Smooth muscle cell (in vitro differentiated cells): ENCODE data around the gene ADCY10. TPM values are rescaled to one million over a fixed set of nuclear protein-coding genes. Genes with fewer than 3 reads are reported as not detected.
"Not testable (repeated sequence)": the region's sequence is repeated elsewhere in the genome, so short reads cannot be mapped to it uniquely, and the experiment has no call there.

Source experiments
- DNase-seq: peaks from one replicate; lab custom pipeline; 2025; ENCODE audit not compliant: unreplicated experiment; lab: John Stamatoyannopoulos, UW
- H2AFZ ChIP-seq: fragments of 200-600 bp; sonication (generic); 2 replicates; pipeline ENCODE4 v1.6.0; 2016; ENCODE audit warnings: antibody characterized with exemption, low read depth, mild to moderate bottlenecking
- H3F3A ChIP-seq: fragments of 200-600 bp; sonication (generic); 2 replicates; pipeline ENCODE4 v1.6.0; 2017; ENCODE audit warnings: antibody characterized with exemption, low read depth
- H3K27ac ChIP-seq: fragments of 200-600 bp; sonication (generic); 2 replicates; pipeline ENCODE4 v1.5.1; 2016; ENCODE audit warnings: low read depth, mild to moderate bottlenecking
- H3K27me3 ChIP-seq: fragments of 200-600 bp; sonication (generic); 2 replicates; pipeline ENCODE4 v1.6.1; 2016; ENCODE audit warnings: low read depth, mild to moderate bottlenecking
- H3K36me3 ChIP-seq: fragments of 200-600 bp; sonication (generic); 2 replicates; pipeline ENCODE4 v1.5.1; 2016; ENCODE audit warnings: low read depth
- H3K4me1 ChIP-seq: fragments of 200-600 bp; sonication (generic); 2 replicates; pipeline ENCODE4 v1.5.1; 2016; ENCODE audit warnings: low read depth
- H3K4me2 ChIP-seq: fragments of 200-600 bp; sonication (generic); 2 replicates; pipeline ENCODE4 v1.6.0; 2016; ENCODE audit warnings: mild to moderate bottlenecking
- H3K4me3 ChIP-seq: fragments of 200-600 bp; sonication (generic); 2 replicates; pipeline ENCODE4 v1.5.1; 2016; ENCODE audit warnings: mild to moderate bottlenecking
- H3K79me2 ChIP-seq: fragments of 200-600 bp; sonication (generic); 2 replicates; pipeline ENCODE4 v1.6.0; 2016; ENCODE audit warnings: low read depth, mild to moderate bottlenecking
- H3K9ac ChIP-seq: fragments of 200-600 bp; sonication (generic); 2 replicates; pipeline ENCODE4 v1.6.0; 2016; ENCODE audit warnings: low read depth
- H3K9me3 ChIP-seq: fragments of 200-600 bp; sonication (generic); replicated peaks from 2 replicates; pipeline ENCODE4 v1.5.1; 2016; ENCODE audit warnings: low read depth
- H4K20me1 ChIP-seq: fragments of 200-600 bp; sonication (generic); 2 replicates; pipeline ENCODE4 v1.6.0; 2016; ENCODE audit warnings: low read depth
- WGBS: methylation state at CpG from one replicate; pipeline ENCODE4 v1.1.7; 2016; ENCODE audit warnings: low lambda C conversion rate; 5-methylcytosine and 5-hydroxymethylcytosine counted together
- polyA plus RNA-seq: library from polyadenylated mRNA; unstranded; fragments of >200 nt; fragmentation: Nextera tagmentation; extraction: Ambion mirVana; gene quantifications from 2 replicates; pipeline ENCODE4 v1.2.1, GENCODE V29; 2016
- total RNA-seq: library from RNA; depleted of rRNA; stranded (reverse); fragments of >200 nt; gene quantifications from 2 replicates; pipeline ENCODE4 v1.2.3, GENCODE V29; 2014
- TF ChIP-seq, protein P1 (sequence below): fragments of 200-600 bp; sonication (generic); IDR thresholded peaks from 2 replicates; pipeline ENCODE4 v1.5.1; 2017; ENCODE audit warnings: borderline replicate concordance, mild to moderate bottlenecking, antibody characterized with exemption; ENCODE audit not compliant: insufficient read depth, poor library complexity, severe bottlenecking

ADCY10 gene
- total and polyA plus RNA-seq, 2 experiments from 2014 or later = not detected

DNA sequence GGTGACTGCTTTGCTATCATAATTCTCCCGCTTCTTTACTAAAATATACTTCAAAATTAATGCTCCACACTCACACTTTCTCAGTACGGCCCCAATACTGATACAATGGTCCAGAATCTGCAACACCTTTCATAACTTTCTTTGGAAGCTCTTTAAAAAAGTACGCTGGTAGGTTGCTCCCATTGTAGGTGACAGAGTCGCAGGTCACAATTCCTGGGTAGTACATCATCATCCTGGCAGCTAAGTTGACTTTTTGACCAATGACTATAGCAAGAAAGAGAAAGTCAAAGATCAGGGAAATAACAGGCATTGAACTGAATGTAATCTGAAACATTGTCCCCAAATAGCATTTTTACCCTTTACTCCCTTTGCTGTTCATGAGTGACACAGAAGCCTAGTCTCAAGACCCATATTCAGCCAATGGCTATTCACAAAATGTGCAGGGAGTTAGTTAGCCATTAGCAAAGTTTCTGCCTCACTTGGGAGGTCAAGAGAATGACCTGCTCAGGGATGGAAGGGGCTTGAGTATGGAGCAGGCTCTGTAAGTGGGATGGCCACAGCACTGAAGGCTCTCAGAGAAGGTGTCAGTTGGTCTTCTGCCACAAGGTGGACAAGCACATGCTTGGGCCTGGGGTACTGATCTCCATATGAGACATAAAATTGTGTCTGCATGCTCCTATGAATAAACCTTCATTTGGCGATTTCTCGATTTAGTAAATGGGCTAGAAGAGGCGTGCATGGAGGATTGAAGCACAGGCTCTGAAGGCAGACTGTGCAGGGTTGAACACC, 35.4 kb downstream of the ADCY10 start:
- peaks cover 4% of the 10 kb centered on the region for H3F3A ChIP-seq
- no peak overlapping the region for H2AFZ ChIP-seq
- H3K79me2 ChIP-seq = no peaks in the 10 kb centered on the region
- H3K27me3 ChIP-seq = no peaks in the 10 kb centered on the region
- H3K9ac ChIP-seq = no peak overlapping the region
- no peaks in the 10 kb centered on the region for H4K20me1 ChIP-seq
- no peaks in the 10 kb centered on the region for H3K36me3 ChIP-seq
- H3K4me2 ChIP-seq = no peak overlapping the region
- H3K9me3 ChIP-seq = no peaks in the 10 kb centered on the region
- no peaks in the 10 kb centered on the region for H3K4me1 ChIP-seq
- H3K27ac ChIP-seq = no peak overlapping the region
- no peak overlapping the region for H3K4me3 ChIP-seq
- DNase-seq = no peak
- TF ChIP-seq, protein P1, sequence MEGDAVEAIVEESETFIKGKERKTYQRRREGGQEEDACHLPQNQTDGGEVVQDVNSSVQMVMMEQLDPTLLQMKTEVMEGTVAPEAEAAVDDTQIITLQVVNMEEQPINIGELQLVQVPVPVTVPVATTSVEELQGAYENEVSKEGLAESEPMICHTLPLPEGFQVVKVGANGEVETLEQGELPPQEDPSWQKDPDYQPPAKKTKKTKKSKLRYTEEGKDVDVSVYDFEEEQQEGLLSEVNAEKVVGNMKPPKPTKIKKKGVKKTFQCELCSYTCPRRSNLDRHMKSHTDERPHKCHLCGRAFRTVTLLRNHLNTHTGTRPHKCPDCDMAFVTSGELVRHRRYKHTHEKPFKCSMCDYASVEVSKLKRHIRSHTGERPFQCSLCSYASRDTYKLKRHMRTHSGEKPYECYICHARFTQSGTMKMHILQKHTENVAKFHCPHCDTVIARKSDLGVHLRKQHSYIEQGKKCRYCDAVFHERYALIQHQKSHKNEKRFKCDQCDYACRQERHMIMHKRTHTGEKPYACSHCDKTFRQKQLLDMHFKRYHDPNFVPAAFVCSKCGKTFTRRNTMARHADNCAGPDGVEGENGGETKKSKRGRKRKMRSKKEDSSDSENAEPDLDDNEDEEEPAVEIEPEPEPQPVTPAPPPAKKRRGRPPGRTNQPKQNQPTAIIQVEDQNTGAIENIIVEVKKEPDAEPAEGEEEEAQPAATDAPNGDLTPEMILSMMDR = no peak
- WGBS = 96% methylated on average over 7 of the region's 7 CpGs

DNA sequence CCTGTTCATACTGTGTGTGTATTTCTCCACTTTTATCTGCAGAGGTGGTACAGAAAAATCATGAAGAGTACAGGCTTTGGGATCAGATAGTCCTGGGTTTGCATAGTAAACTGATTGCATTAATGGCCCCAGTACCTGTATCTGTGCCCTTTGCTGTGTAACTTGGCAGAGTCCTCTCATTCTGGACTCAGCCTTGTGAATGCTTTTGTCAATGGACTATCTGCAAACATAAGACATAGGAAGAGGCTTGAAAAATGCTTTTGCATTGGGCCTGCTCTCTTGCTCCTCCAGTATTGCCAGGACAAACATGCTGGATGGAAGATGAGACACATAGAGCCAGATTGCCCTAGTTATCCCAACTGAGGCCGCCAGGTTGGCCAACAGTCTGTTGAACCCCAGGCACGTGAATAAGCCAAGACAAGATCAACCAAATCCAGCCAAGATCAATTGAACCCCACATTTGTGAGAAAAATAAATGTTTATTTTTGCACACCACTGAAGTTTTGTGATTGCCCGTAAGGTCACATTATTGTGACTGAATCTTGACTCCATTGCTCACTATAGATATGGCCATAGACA, 37.2 kb downstream of the ADCY10 start:
- Histone ChIP-seq H3K79me2 (no peaks in the 10 kb centered on the region), H3K4me3 (no peak overlapping the region), H3K27me3 (no peaks in the 10 kb centered on the region), H3K4me2 (no peak overlapping the region), H3K9ac (no peak overlapping the region), H3K36me3 (no peaks in the 10 kb centered on the region), H3K27ac (no peak overlapping the region), H3K4me1 (no peaks in the 10 kb centered on the region), H3K9me3 (no peaks in the 10 kb centered on the region), H4K20me1 (no peaks in the 10 kb centered on the region), H2AFZ (no peak overlapping the region), H3F3A (peaks cover 4% of the 10 kb centered on the region)
- 97% methylated on average over 3 of the region's 3 CpGs for WGBS
- TF ChIP-seq, protein P1 = no peak
- no peak for DNase-seq

DNA sequence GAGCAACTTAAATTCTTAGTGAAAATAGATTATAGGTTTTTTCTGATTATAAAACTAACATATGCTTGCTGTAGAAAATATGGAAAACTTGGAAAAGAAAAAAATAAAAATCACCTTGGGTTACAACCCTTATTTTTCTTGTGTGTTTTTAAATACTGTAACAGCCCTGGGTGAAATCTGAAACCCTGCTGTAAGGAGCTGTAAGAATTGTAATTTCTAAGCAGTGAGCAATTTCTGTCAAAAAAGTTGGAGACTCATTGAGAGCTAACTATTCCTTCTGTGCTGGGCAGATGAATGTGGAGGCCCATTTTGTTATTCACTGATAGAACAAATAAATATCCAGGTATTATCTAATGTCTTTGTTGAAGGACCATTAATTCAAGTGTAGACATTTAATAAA, 42.6 kb downstream of the ADCY10 start:
- Histone ChIP-seq H4K20me1 (no peaks in the 10 kb centered on the region), H3K79me2 (no peaks in the 10 kb centered on the region), H2AFZ (no peak overlapping the region), H3K27ac (no peak overlapping the region), H3F3A (no peaks in the 10 kb centered on the region), H3K9ac (no peak overlapping the region), H3K4me3 (no peak overlapping the region), H3K36me3 (no peaks in the 10 kb centered on the region), H3K27me3 (no peaks in the 10 kb centered on the region), H3K4me1 (peaks cover 7% of the 10 kb centered on the region), H3K9me3 (no peaks in the 10 kb centered on the region), H3K4me2 (no peak overlapping the region)
- TF ChIP-seq, protein P1 = no peak
- no peak for DNase-seq

DNA sequence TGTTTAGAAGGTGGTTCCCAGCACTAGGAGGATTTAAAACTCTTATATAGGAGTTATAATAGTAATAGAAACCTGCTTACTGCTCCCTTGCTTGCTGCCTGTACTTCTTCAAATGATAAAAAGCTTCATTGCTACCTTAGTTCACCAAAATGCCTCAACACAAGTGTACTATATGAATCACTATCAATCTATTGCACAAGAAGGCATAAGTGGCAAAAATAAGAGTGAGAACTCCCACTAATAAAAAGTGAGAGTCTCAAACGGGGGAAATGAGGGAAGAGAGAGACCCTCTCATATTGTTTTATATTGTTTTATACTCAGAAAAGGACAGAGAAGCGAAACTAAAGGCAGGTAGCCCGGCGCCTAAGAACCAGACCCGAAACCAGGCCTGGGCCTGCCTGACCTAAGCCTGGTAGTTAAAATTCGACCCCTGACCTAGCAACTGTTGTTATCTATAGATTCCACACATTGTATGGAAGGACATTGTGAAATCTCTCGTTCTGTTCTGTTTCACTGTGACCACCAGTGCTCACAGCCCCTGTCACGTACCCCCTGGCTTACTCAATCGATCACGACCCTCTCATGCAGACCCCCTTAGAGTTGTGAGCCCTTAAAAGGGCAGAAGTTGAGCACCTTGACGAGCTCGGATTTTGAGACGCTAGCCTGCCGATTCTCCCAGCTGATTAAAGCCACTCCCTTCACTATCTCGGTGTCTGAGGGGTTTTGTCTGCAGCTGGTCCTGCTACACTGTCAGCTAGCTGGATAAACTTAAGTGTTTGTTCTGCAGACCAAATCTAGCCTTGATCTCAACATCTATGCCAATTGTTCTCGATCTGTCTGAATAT, 44.6 kb downstream of the ADCY10 start:
- DNase-seq, H3K27ac ChIP-seq, H3K4me1 ChIP-seq, H3K36me3 ChIP-seq, H4K20me1 ChIP-seq, H3K9me3 ChIP-seq, H3K4me3 ChIP-seq, H3K27me3 ChIP-seq, H3K79me2 ChIP-seq, H3F3A ChIP-seq, H3K9ac ChIP-seq: not testable (repeated sequence)
- Histone ChIP-seq H2AFZ (peak overlapping the region; percentile 60), H3K4me2 (peak overlapping the region; percentile 54)
- WGBS = 29% methylated on average over 16 of the region's 16 CpGs

DNA sequence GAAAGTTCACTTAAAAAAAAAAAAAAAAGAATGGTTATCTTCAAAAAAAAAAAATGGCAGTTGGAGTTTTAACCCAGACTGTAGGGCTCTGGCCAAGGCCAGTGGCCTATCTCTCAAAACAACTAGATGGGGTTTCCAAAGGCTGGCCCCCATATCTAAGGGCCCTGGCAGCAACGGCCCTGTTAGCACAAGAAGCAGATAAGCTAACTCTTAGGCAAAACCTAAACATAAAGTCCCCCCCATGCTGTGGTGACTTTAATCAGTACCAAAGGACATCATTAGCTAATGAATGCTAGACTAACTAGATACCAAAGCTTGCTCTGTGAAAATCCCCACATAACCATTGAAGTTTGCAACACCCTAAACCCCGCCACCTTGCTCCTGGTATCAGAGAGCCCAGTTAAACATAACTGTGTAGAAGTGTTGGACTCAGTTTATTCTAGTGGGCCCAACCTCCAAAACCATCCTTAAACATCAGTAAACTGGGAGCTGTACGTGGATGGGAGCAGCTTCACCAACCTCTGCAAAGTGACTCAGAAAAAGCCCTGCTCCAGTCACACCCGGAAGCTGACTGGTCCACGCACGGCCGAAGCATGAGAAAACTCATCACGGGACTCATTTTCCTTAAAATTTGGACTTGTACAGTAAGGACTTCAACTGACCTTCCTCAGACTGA, 47.1 kb downstream of the ADCY10 start:
- DNase-seq, H3K36me3 ChIP-seq: not testable (repeated sequence)
- 80% methylated on average over 8 of the region's 8 CpGs for whole genome bisulfite sequencing

More for the DNA sequence above, 47.1 kb downstream of the ADCY10 start:
- not testable (repeated sequence) for H3K9me3 ChIP-seq, H2AFZ ChIP-seq, H3K27ac ChIP-seq, H3K27me3 ChIP-seq, H3K4me1 ChIP-seq, H3K4me2 ChIP-seq, H3K9ac ChIP-seq, H3K79me2 ChIP-seq, H3K4me3 ChIP-seq, H4K20me1 ChIP-seq, H3F3A ChIP-seq
